Measurements from ENCODE around the gene TTC27. TPM values are rescaled to one million over a fixed set of nuclear protein-coding genes. Genes with fewer than 3 reads are reported as not detected.

The TTC27 gene
- 10 to 100 TPM in 2 of 4 donors, 1 to 10 TPM in 2; 3.4 to 14.6 (median 8.1) TPM for polyA plus RNA-seq
- long read RNA-seq, donor 1: 0 reads
- long read RNA-seq, donor 2: 0 reads
- long read RNA-seq, donor 3: 0 reads
- long read RNA-seq, donor 4: 0 reads
- long read RNA-seq, donor 5: 0 reads
- long read RNA-seq, donor 6, partial matches to known transcripts: 0 of 1 reads
- long read RNA-seq, donor 6, other reads (novel, unspliced or antisense): 0 of 1 reads
- long read RNA-seq, donor 7: 0 reads
- long read RNA-seq, donor 8: 0 reads
- long read RNA-seq, donor 9: 0 reads
- long read RNA-seq, donor 10, partial matches to known transcripts: 0 of 3 reads
- long read RNA-seq, donor 10, other reads (novel, unspliced or antisense): 0 of 3 reads

DNA sequence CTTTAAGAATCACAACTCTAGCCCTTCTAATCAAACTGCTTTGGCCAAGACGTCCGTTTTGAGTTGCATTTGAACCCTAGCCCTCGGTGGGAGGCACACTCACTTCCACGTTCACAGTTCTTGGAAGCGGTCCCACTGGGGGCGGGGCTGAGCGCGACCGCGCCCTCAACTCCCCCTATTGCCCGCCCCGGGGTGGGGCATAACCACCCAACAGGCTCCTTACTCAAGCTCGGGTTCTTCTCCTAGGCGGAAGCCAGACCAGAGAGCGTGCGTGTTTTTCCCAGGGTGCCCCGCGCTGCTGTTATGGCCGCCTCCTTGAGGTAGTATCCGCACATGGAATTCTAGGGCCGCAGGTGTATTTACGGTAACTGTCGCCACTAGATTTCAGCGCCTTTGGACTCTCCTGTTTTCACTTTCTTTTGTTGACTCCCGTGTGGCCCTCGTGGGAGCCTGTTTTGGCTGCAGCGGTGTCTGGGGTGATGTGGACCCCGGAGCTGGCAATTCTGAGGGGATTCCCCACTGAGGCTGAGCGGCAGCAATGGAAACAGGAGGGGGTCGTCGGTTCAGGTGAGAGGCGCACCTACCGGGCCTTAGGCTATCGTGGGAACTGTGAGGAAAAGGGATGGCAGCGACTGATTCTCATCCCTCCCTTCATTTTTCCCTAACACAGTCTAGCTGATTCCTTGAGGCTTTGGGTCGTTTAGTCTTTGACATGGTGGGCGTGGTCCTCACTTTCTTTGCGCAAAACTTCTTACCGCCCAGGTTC is at the start of gene TTC27:
TSS of gene TTC27 (plus strand) at position 237 of the 766 bp plus-strand sequence. CDS start at position 480, 243 bp downstream.
- FAIRE-seq: peak; percentile 51
- 0% methylated on average over 39 of the region's 39 CpGs for WGBS, 3 donors
- peak within 1 kb of the TSS; percentile 53 to 100 (median 91) for H3K4me3 ChIP-seq (ENCODE audit: low read depth in 1 of 3, low read length in 3 of 3)
- peak within 1 kb of the TSS; percentile 38 to 57 (median 46) for H3K27ac ChIP-seq (ENCODE audit: low read depth in 1 of 3, low read length in 2 of 3)
- H3K36me3 ChIP-seq (ENCODE audit: control insufficient read depth in 3 of 3, insufficient read depth in 2 of 3, low read depth in 1 of 3, low read length in 3 of 3): peaks cover 0 to 12% (median 4%) of the 10 kb centered on the region in 3 donors
- peak; percentile 96 to 98 for DNase-seq
- H3K9me3 ChIP-seq (ENCODE audit: control insufficient read depth in 2 of 2, insufficient read depth in 1 of 2, low read depth in 1 of 2, low read length in 1 of 2): no peaks in the 10 kb centered on the region
- peaks cover 0 to 2% (median 0%) of the 10 kb centered on the region in 3 donors for H3K27me3 ChIP-seq (ENCODE audit: control insufficient read depth in 3 of 3, insufficient read depth in 3 of 3, low read length in 3 of 3)
- peaks cover 0 to 5% (median 2%) of the 10 kb centered on the region in 3 donors for H3K4me1 ChIP-seq (ENCODE audit: control insufficient read depth in 3 of 3, insufficient read depth in 2 of 3, low read depth in 1 of 3, low read length in 2 of 3)

DNA sequence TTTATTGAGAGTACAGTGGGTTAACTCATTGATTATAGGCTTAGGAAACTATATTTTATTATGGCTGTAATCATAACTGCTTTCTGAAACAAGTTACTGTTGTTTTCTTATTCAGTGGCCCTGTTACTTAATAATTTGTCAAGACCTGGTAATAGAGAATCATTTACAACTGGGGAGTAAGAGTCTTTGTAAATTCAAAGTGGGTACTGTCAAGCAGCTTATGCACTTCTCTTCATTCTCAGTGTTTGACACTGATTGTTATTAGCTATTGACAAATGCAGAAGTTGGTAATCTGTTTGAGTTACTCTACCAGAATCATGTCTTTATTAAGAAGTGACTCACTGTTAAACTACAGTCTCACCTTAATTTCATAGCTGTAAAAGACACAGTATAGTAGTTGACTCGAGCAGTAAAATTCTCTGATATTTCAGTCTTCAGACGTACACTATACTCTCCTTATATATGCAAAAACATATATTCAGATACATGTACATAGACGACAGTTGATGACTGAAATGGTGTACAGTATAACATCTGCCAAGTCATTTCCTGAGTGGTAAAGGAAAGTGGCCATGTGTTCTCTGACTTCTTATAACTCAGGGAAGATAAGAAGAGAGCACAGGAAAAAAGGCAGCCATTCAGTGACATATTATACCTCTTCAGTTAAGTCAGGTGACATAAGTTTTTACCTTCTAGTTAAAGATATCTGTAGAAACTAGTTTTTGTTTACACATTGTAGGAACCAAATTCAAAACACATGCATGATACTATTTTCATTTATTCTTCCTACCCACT is 36.0 kb upstream of the TTC27 start:
- no peaks in the 10 kb centered on the region for H3K27me3 ChIP-seq (ENCODE audit: control insufficient read depth in 3 of 3, insufficient read depth in 3 of 3, low read length in 3 of 3)
- no peak overlapping the region for H3K4me3 ChIP-seq (ENCODE audit: low read depth in 1 of 3, low read length in 3 of 3)
- WGBS, 3 donors: 53 to 80% (median 71%) methylated on average over 3 of the region's 3 CpGs
- FAIRE-seq: no peak
- no peak overlapping the region for H3K27ac ChIP-seq (ENCODE audit: low read depth in 1 of 3, low read length in 2 of 3)
- no peaks in the 10 kb centered on the region for H3K4me1 ChIP-seq (ENCODE audit: control insufficient read depth in 3 of 3, insufficient read depth in 2 of 3, low read depth in 1 of 3, low read length in 2 of 3)
- H3K36me3 ChIP-seq (ENCODE audit: control insufficient read depth in 3 of 3, insufficient read depth in 2 of 3, low read depth in 1 of 3, low read length in 3 of 3): peaks cover 0 to 13% (median 4%) of the 10 kb centered on the region in 3 donors
- DNase-seq: peak in 1 of 2 donors; percentile 30
- no peaks in the 10 kb centered on the region for H3K9me3 ChIP-seq (ENCODE audit: control insufficient read depth in 2 of 2, insufficient read depth in 1 of 2, low read depth in 1 of 2, low read length in 1 of 2)

- no peak for FAIRE-seq
Measured at GRCh38 chr2:32594573-32594972, 33.3 kb upstream of the TTC27 start.

DNA sequence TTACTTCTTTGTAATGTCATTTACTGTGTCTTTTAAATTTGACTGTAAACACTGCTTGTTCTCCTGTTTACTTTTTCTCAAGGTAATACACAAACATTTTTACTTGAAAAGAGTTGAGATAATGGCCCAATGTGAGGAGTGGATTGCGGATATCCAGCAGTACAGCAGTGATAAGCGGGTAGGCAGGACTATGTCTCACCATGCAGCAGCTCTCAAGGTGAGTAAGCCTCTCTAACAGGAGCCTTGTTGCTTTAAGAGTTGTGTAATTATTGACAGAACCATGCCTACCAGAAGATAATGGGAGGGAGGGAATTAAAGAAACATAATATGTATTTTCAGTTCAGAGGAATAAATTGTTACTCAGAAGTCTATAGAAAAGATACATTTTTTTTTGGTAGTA is 16.5 kb upstream of the TTC27 start:
- FAIRE-seq (no peak), DNase-seq (peak; percentile 10 to 36)
- WGBS, 3 donors: 90 to 93% (median 92%) methylated on average over 2 of the region's 2 CpGs
- Histone ChIP-seq H3K36me3 (ENCODE audit: control insufficient read depth in 3 of 3, insufficient read depth in 2 of 3, low read depth in 1 of 3, low read length in 3 of 3) (peaks cover 2 to 51% (median 19%) of the 10 kb centered on the region in 3 donors), H3K27ac (ENCODE audit: low read depth in 1 of 3, low read length in 2 of 3) (no peak overlapping the region), H3K4me3 (ENCODE audit: low read depth in 1 of 3, low read length in 3 of 3) (no peak overlapping the region), H3K9me3 (ENCODE audit: control insufficient read depth in 2 of 2, insufficient read depth in 1 of 2, low read depth in 1 of 2, low read length in 1 of 2) (no peaks in the 10 kb centered on the region), H3K4me1 (ENCODE audit: control insufficient read depth in 3 of 3, insufficient read depth in 2 of 3, low read depth in 1 of 3, low read length in 2 of 3) (no peaks in the 10 kb centered on the region), H3K27me3 (ENCODE audit: control insufficient read depth in 3 of 3, insufficient read depth in 3 of 3, low read length in 3 of 3) (no peaks in the 10 kb centered on the region)

More at GRCh38 chr2:32594573-32594972, 33.3 kb upstream of the TTC27 start:
- Histone ChIP-seq H3K9me3 (ENCODE audit: control insufficient read depth in 2 of 2, insufficient read depth in 1 of 2, low read depth in 1 of 2, low read length in 1 of 2) (no peaks in the 10 kb centered on the region), H3K36me3 (ENCODE audit: control insufficient read depth in 3 of 3, insufficient read depth in 2 of 3, low read depth in 1 of 3, low read length in 3 of 3) (peaks cover 4 to 21% (median 13%) of the 10 kb centered on the region in 3 donors), H3K27ac (ENCODE audit: low read depth in 1 of 3, low read length in 2 of 3) (no peak overlapping the region), H3K4me3 (ENCODE audit: low read depth in 1 of 3, low read length in 3 of 3) (no peak overlapping the region), H3K27me3 (ENCODE audit: control insufficient read depth in 3 of 3, insufficient read depth in 3 of 3, low read length in 3 of 3) (no peaks in the 10 kb centered on the region), H3K4me1 (ENCODE audit: control insufficient read depth in 3 of 3, insufficient read depth in 2 of 3, low read depth in 1 of 3, low read length in 2 of 3) (no peaks in the 10 kb centered on the region)
- WGBS, 3 donors: 84 to 96% (median 91%) methylated on average over 3 of the region's 3 CpGs
- no peak for DNase-seq

DNA sequence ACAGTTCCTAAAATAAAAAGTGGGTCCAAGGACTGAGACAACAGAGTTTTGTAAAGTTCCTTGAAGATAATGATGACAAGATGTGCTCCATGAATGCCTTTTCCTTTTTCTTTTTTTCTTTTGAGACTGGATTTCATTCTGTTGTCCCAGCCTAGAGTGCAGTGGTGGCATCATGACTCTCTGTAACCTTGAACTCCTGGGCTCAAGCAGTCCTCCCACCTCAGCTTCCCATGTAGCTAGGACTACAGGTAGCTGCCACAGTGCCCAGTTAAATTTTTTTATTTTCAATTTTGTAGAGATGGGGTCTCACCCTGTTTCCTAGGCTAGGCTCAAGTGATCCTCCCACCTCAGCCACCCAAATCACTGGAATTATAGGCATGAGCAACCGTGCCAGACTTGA is 16.1 kb upstream of the TTC27 start:
- no peak overlapping the region for H3K4me3 ChIP-seq (ENCODE audit: low read depth in 1 of 3, low read length in 3 of 3)
- H3K9me3 ChIP-seq (ENCODE audit: control insufficient read depth in 2 of 2, insufficient read depth in 1 of 2, low read depth in 1 of 2, low read length in 1 of 2): no peaks in the 10 kb centered on the region
- peaks cover 2 to 50% (median 19%) of the 10 kb centered on the region in 3 donors for H3K36me3 ChIP-seq (ENCODE audit: control insufficient read depth in 3 of 3, insufficient read depth in 2 of 3, low read depth in 1 of 3, low read length in 3 of 3)
- FAIRE-seq: no peak
- WGBS, 3 donors: 80 to 86% (median 83%) methylated on average over 1 of the region's 1 CpG
- no peaks in the 10 kb centered on the region for H3K4me1 ChIP-seq (ENCODE audit: control insufficient read depth in 3 of 3, insufficient read depth in 2 of 3, low read depth in 1 of 3, low read length in 2 of 3)
- no peak overlapping the region for H3K27ac ChIP-seq (ENCODE audit: low read depth in 1 of 3, low read length in 2 of 3)
- DNase-seq: no peak
- no peaks in the 10 kb centered on the region for H3K27me3 ChIP-seq (ENCODE audit: control insufficient read depth in 3 of 3, insufficient read depth in 3 of 3, low read length in 3 of 3)

- H3K27ac ChIP-seq (ENCODE audit: low read depth in 1 of 3, low read length in 2 of 3): no peak overlapping the region
- H3K9me3 ChIP-seq (ENCODE audit: control insufficient read depth in 2 of 2, insufficient read depth in 1 of 2, low read depth in 1 of 2, low read length in 1 of 2): no peaks in the 10 kb centered on the region
- no peak overlapping the region for H3K4me3 ChIP-seq (ENCODE audit: low read depth in 1 of 3, low read length in 3 of 3)
- DNase-seq (no peak), FAIRE-seq (no peak)
- H3K4me1 ChIP-seq (ENCODE audit: control insufficient read depth in 3 of 3, insufficient read depth in 2 of 3, low read depth in 1 of 3, low read length in 2 of 3): no peaks in the 10 kb centered on the region
- H3K27me3 ChIP-seq (ENCODE audit: control insufficient read depth in 3 of 3, insufficient read depth in 3 of 3, low read length in 3 of 3): no peaks in the 10 kb centered on the region
- WGBS, 3 donors: 91 to 98% (median 97%) methylated on average over 1 of the region's 1 CpG
- peaks cover 4 to 41% (median 20%) of the 10 kb centered on the region in 3 donors for H3K36me3 ChIP-seq (ENCODE audit: control insufficient read depth in 3 of 3, insufficient read depth in 2 of 3, low read depth in 1 of 3, low read length in 3 of 3)
Measured at GRCh38 chr2:32614084-32614483, 13.8 kb upstream of the TTC27 start.

DNA sequence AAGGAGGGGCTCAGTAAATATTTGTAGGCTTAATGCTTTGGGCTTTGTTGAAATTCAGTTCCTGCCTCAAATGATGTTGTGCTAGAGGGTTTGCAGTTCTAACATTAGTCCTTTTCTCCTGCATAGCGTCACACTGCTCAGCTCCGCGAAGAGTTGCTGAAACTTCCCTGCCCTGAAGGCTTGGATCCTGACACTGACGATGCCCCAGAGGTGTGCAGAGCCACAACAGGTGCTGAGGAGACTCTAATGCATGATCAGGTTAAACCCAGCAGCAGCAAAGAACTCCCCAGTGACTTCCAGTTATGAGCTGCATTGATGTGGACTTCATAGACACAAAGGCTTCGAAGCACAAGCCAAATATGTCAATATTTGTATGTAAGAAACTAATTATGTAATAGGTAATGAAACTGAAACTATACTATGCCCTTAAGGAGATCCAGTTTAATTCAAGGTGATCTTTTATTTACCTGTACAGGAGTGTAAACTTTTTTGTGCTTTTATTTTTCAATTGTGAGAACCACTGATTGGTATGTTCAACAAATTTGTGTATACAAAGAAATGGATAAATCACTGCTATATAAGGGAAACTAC is 10.2 kb upstream of the TTC27 start:
- DNase-seq: peak in 1 of 2 donors; percentile 17
- FAIRE-seq: peak; percentile 67
- Histone ChIP-seq H3K27ac (ENCODE audit: low read depth in 1 of 3, low read length in 2 of 3) (no peak overlapping the region), H3K27me3 (ENCODE audit: control insufficient read depth in 3 of 3, insufficient read depth in 3 of 3, low read length in 3 of 3) (no peaks in the 10 kb centered on the region), H3K4me3 (ENCODE audit: low read depth in 1 of 3, low read length in 3 of 3) (no peak overlapping the region), H3K36me3 (ENCODE audit: control insufficient read depth in 3 of 3, insufficient read depth in 2 of 3, low read depth in 1 of 3, low read length in 3 of 3) (peaks cover 4 to 41% (median 12%) of the 10 kb centered on the region in 3 donors), H3K4me1 (ENCODE audit: control insufficient read depth in 3 of 3, insufficient read depth in 2 of 3, low read depth in 1 of 3, low read length in 2 of 3) (peaks cover 0 to 5% (median 4%) of the 10 kb centered on the region in 3 donors), H3K9me3 (ENCODE audit: control insufficient read depth in 2 of 2, insufficient read depth in 1 of 2, low read depth in 1 of 2, low read length in 1 of 2) (no peaks in the 10 kb centered on the region)
- 65 to 81% (median 76%) methylated on average over 5 of the region's 5 CpGs for WGBS, 3 donors
